Activated CD4-positive, alpha-beta T cell treated with anti-CD3 and anti-CD28 coated beads, Interleukin-2, amount 10 ng/mL, durations not matched to agents 7 days and 5 days (primary cell): ENCODE measurements around the gene DSCAM. TPM values are rescaled to one million over a fixed set of nuclear protein-coding genes. Genes with fewer than 3 reads are reported as not detected.
A peak's percentile ranks its signal among the peaks of the same experiment; 100 is the strongest.

ENCODE experiments used
- CTCF ChIA-PET: fragments of 350-600 bp; sonication (Branson Sonifier 250); formaldehyde crosslinking; loops from one replicate; lab custom pipeline; 2021; ENCODE audit warnings: antibody characterized with exemption; lab: Charles Lee
- POLR2A ChIA-PET: fragments of 350-600 bp; sonication (Branson Sonifier 250); formaldehyde crosslinking; loops from one replicate; lab custom pipeline; 2021; ENCODE audit warnings: antibody characterized with exemption; lab: Charles Lee
- DNase-seq: peaks from one replicate; pipeline ENCODE4 v3.0.0-alpha.2; 2020
- H3K27ac Mint-ChIP-seq: one replicate; pipeline ENCODE4 v1.8.0; 2021; ENCODE audit warnings: mild to moderate bottlenecking, moderate library complexity, mixed read lengths
- H3K27me3 Mint-ChIP-seq: one replicate; pipeline ENCODE4 v1.8.0; 2021; ENCODE audit warnings: mixed read lengths
- H3K36me3 Mint-ChIP-seq: one replicate; pipeline ENCODE4 v1.8.0; 2021; ENCODE audit warnings: low read depth, mixed read lengths
- H3K4me1 Mint-ChIP-seq: one replicate; pipeline ENCODE4 v1.8.0; 2021; ENCODE audit warnings: mixed read lengths
- H3K4me3 Mint-ChIP-seq: one replicate; pipeline ENCODE4 v1.8.0; 2021; ENCODE audit warnings: mild to moderate bottlenecking, moderate library complexity, mixed read lengths
- H3K9me3 Mint-ChIP-seq: one replicate; pipeline ENCODE4 v1.8.0; 2021; ENCODE audit warnings: mixed read lengths
- total RNA-seq, 2 experiments: library from RNA; stranded (reverse); gene quantifications; one replicate each; pipeline ENCODE4 v1.2.3, GENCODE V29; 2021

DSCAM gene
- total RNA-seq, 2 experiments from 2014 or later = not detected

DNA sequence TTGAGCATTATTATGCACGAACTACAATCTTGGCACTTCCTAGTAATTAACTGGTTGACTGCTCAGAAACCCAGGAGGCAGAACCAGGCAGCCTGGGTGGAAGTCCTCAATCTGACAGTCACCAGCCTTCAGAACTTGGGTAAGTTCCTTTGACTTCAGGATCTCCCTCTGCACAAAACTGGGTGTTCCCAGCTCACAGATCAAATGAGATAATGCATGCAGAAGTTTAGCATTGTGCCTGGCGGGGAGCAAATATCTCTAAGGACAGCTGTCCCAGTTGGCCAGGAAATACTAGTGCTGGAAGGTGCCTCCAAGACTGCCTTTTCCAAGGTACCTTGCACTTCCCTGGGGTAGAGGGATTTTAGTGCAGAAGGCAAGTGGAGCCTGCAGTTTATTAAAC, 684.9 kb downstream of the DSCAM start:
- H3K27me3 Mint-ChIP-seq = no peaks in the 10 kb centered on the region
- no peak overlapping the region for H3K4me3 Mint-ChIP-seq
- H3K9me3 Mint-ChIP-seq = no peaks in the 10 kb centered on the region
- H3K4me1 Mint-ChIP-seq = no peaks in the 10 kb centered on the region
- H3K27ac Mint-ChIP-seq = no peak overlapping the region
- ChIA-PET POLR2A (no interaction called here), CTCF (no interaction called here)
- no peak for DNase-seq
- no peaks in the 10 kb centered on the region for H3K36me3 Mint-ChIP-seq

DNA sequence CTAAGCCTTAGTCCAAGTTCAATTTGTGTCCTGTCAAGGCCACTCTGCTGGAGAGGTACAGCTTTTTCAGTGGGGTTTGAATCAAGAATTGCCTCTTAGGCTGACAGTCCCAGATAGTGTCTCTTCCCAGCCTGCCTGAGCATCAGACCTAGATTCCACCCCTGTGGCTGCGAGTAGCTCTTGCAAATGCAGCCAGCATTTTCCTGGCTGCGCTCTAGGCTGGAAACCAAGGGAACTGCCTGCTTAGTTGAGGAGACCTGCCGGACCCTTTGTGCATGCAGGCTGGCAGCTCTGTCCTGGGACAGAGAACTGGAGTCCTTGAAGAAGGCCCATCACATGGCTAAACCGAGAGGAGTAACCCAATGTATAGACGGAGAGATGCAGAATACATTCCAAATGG, 686.0 kb downstream of the DSCAM start:
- H3K4me3 Mint-ChIP-seq = no peak overlapping the region
- no peaks in the 10 kb centered on the region for H3K9me3 Mint-ChIP-seq
- ChIA-PET POLR2A (no interaction called here), CTCF (no interaction called here)
- no peaks in the 10 kb centered on the region for H3K4me1 Mint-ChIP-seq
- no peak for DNase-seq
- H3K27me3 Mint-ChIP-seq = no peaks in the 10 kb centered on the region
- H3K27ac Mint-ChIP-seq = no peak overlapping the region
- no peaks in the 10 kb centered on the region for H3K36me3 Mint-ChIP-seq

DNA sequence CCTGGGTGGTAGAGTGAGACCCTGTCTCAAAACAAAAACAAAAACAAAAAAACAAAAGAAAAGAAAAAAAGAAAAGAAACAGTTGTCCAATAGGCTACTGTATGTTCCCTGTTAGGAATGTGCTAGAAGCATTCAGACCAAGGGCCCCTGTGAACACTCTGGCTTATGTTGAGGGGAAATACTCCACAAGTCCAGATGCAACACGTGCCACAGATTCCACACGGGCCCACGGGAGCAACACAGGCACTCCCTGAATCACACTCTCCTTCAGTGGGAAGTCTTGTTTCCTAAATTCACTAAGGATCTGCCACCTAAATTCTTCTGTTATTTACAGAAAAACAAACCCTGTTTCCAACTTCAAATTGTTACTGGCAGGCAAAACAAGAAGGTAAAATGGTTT, 688.6 kb downstream of the DSCAM start:
- Mint-ChIP-seq H3K4me3 (no peak overlapping the region), H3K27ac (no peak overlapping the region), H3K27me3 (no peaks in the 10 kb centered on the region), H3K9me3 (no peaks in the 10 kb centered on the region), H3K36me3 (no peaks in the 10 kb centered on the region), H3K4me1 (no peaks in the 10 kb centered on the region)
- no peak for DNase-seq
- ChIA-PET CTCF (no interaction called here), POLR2A (no interaction called here)

DNA sequence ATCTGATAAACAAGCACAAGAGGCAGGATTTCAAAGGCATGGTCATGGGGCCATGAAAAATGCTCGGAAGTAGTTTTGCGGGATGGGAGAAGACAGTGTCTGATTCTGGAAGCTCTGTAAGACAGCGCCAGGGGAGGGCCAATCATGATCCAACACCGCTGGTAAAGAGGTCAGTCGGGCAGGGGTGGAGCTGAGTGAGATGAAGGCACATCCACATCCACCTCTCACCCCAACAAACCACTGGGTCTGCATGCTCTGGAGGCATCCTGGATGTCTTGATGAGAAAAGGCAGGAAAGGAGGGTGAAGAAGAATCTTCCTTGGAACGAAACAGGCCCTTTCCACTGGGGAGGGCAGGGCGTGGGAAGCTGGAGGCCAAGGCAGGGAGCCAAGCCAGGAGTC, 691.4 kb downstream of the DSCAM start:
- Mint-ChIP-seq H3K36me3 (no peaks in the 10 kb centered on the region), H3K4me1 (no peaks in the 10 kb centered on the region), H3K27me3 (no peaks in the 10 kb centered on the region), H3K4me3 (no peak overlapping the region), H3K9me3 (peaks cover 3% of the 10 kb centered on the region), H3K27ac (no peak overlapping the region)
- DNase-seq = no peak
- POLR2A ChIA-PET = no interaction called here
- CTCF ChIA-PET = no interaction called here

DNA sequence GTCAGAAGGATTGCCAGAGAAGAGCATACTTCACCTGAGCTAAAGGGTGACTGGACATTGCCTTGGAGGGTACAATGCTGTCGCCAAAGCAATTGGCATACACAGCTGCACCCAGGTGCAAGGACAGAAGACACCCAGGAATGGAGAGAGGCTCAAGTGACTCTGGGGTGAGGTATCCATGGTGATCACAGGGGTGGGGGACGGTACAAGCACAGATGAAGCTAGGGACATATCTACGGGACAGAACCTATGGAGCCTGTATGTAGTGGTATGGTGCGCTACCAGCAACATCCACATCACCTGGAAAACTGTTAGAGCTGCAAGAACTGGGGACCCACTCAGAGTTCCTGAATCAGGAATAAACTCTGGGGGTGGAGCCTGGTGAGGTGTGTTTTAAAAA, 693.6 kb downstream of the DSCAM start:
- Mint-ChIP-seq H3K27ac (no peak overlapping the region), H3K27me3 (no peaks in the 10 kb centered on the region), H3K9me3 (peaks cover 3% of the 10 kb centered on the region), H3K4me1 (no peaks in the 10 kb centered on the region), H3K36me3 (no peaks in the 10 kb centered on the region), H3K4me3 (no peak overlapping the region)
- DNase-seq = no peak
- ChIA-PET CTCF (no interaction called here), POLR2A (no interaction called here)

DNA sequence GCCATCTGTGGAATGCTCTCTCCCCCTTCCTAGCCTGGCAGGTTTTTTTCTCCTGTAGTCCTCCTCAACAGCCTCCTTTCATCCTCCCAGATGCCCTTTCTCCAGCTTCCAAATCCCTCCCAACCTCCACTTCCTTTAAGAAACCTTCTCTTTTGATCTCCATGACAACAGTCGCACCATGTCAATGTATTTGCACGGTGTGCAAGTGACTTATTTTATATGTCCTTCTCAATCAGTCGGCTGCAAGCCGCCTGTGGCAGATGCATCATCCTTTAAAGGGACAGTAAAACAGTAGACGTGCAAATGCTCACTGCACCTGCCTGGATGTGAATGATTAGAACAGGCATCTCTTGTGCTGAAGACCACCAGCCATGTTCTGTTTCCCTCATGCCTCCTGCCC, 694.5 kb downstream of the DSCAM start:
- Mint-ChIP-seq H3K9me3 (peaks cover 3% of the 10 kb centered on the region), H3K36me3 (no peaks in the 10 kb centered on the region), H3K4me1 (no peaks in the 10 kb centered on the region), H3K27ac (no peak overlapping the region), H3K27me3 (no peaks in the 10 kb centered on the region), H3K4me3 (no peak overlapping the region)
- ChIA-PET POLR2A (no interaction called here), CTCF (no interaction called here)
- no peak for DNase-seq

DNA sequence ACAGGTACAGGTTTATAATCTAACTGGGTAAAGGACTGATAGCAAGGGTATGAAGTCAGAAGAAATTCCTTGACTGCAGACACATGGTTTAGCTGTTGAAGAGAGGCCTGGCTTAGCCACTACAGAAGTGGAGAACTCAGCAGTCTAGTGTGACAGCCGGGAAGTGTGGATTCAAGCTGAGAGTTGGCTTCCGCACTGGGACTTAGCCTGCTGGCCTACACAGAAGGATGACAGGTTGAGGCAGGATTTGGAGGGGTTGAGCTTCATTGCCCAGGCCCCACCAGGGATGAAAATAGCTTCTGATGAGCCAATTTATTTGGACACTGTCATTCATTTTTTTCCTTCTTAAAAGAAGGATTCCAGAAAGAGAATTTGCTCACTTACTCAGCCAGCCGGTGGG, 695.3 kb downstream of the DSCAM start:
- H3K4me3 Mint-ChIP-seq = no peak overlapping the region
- no peak overlapping the region for H3K27ac Mint-ChIP-seq
- POLR2A ChIA-PET = no interaction called here
- no peaks in the 10 kb centered on the region for H3K27me3 Mint-ChIP-seq
- CTCF ChIA-PET = no interaction called here
- H3K4me1 Mint-ChIP-seq = no peaks in the 10 kb centered on the region
- no peak for DNase-seq
- H3K36me3 Mint-ChIP-seq = no peaks in the 10 kb centered on the region
- H3K9me3 Mint-ChIP-seq = peaks cover 3% of the 10 kb centered on the region

DNA sequence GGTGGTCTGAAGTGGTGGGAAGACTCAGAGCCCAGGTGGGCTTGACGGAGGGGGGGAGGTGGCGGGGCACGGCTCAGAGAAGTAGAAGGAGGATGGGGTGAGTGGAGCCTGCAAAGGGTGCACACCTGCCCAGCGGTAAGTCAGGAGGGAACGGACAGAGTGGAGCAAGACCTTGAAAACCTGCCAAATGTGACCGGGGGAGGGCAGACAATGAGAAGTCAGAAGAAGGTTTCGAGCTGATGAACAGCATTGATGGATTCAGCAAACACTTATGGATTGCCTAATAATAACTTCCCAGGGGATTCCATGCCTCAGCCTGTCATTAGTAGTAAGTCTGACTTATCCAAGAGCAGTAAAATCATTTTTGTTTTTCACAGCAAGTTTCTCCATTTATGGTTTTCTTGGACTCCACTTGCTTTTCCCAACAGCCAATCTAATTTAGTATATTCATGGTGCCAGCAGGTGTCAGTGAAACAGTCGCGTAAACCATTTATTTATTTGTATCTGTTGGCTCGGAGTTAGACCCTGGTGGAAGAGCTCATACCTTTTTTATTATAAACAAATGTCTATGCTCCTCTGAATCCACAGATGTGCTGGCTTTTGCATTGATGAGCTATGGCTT, 700.6 kb downstream of the DSCAM start:
- POLR2A ChIA-PET = no interaction called here
- H3K36me3 Mint-ChIP-seq = no peaks in the 10 kb centered on the region
- H3K4me1 Mint-ChIP-seq = no peaks in the 10 kb centered on the region
- H3K4me3 Mint-ChIP-seq = no peak overlapping the region
- H3K9me3 Mint-ChIP-seq = no peaks in the 10 kb centered on the region
- CTCF ChIA-PET = no interaction called here
- no peaks in the 10 kb centered on the region for H3K27me3 Mint-ChIP-seq
- H3K27ac Mint-ChIP-seq = no peak overlapping the region
- DNase-seq = no peak

DNA sequence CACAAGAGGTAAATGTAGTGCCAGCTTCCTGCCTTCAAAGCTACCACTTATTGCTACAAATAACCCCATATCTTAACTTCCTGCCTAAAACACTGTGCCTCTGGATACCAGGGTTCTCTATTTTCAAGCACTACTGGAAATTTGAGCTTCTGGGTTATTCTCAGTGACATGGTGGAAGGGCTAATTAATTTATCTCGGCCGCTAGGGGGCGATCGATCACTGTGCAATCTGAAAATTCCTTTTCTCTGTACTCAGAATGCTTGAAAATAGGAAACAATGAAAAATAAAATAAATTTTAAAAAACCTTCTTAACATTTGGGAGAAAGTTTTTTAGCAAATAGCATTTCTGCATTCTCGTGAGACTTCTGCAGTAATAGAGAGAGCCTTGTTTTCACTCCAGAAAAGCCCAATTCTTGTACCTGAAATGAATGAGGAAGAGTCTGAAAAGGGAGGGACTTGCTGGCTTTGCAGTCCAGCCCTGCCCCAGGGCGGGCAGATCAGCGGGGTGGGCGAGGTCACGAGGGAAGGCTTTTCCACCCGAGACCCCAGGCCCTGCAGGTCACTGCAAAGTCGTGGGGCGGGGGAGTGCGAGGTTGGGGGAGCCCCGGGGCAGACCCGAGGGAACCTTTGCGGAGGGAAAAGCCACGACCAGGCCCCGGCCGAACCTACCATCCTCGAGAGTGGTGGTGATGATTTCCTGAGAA, 703.0 kb downstream of the DSCAM start:
- ChIA-PET POLR2A (no interaction called here), CTCF (no interaction called here)
- Mint-ChIP-seq H3K36me3 (no peaks in the 10 kb centered on the region), H3K4me3 (no peak overlapping the region), H3K9me3 (no peaks in the 10 kb centered on the region), H3K27ac (no peak overlapping the region), H3K4me1 (no peaks in the 10 kb centered on the region), H3K27me3 (no peaks in the 10 kb centered on the region)
- peak; percentile 52 for DNase-seq

DNA sequence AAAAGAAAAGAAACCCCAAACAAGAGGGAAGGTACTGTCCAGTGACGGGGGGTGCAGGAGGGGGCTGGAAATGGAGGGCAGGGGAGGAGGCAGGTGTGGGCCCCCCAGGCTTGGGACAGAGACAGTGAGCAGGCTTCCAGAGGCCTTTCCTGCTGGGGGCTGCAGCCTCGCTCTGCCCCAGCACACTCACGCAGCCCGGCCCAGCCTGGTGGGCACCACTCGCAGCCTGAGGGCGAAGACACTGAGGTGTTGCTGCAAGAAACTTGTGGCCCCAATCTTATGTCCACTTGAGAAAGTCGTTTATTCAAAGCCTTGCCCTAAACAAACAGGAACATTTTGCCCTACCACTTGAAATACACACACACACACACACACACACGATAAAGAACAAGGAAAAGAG, 705.3 kb downstream of the DSCAM start:
- POLR2A ChIA-PET = no interaction called here
- Mint-ChIP-seq H3K9me3 (no peaks in the 10 kb centered on the region), H3K27ac (no peak overlapping the region)

DNA sequence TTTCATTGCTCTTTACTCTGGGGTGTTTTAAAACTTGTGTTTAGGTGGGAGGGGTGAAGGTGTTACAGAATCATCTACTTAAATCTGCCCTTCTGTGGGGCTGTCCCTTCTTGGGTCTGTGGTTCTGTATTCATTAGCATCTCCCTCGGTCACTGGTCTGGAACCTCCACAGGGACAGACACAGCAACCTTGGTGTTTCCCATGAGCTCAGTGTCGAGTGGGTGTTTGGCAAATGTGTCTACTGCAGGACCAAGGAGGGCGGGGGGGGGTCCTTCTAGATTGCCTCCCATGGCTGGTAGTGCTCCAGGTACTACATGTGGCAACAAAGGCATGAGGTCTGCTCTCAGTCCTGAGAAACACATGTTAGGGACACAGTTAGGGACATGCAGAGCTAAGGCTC, 706.3 kb downstream of the DSCAM start:
- POLR2A ChIA-PET = no interaction called here

More for the DNA sequence above, 705.3 kb downstream of the DSCAM start:
- Mint-ChIP-seq H3K4me3 (no peak overlapping the region), H3K36me3 (no peaks in the 10 kb centered on the region), H3K4me1 (no peaks in the 10 kb centered on the region), H3K27me3 (no peaks in the 10 kb centered on the region)
- no peak for DNase-seq
- CTCF ChIA-PET = no interaction called here

DNA sequence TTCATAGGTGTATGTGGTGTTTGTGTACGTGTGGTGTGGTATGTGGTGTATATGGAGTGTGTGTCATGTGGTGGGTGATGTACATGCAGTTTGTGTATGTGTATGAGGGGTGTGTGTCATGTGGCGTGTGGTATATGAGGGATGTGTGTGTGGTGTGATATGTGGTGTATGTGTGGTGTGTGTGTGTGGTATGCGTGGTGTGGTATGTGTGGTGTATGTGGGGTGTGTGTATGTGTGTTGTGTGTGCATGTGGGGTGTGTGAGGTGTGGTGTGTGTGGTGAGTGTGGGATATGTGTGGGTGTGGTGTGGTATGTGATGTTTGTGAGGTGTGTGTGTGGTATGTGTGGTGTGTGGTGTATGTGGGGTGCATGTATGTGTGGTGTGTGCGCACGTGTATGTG, 707.3 kb downstream of the DSCAM start:
- DNase-seq = no peak
- ChIA-PET POLR2A (no interaction called here), CTCF (no interaction called here)
- no peak overlapping the region for H3K27ac Mint-ChIP-seq
- H3K9me3 Mint-ChIP-seq = no peaks in the 10 kb centered on the region
- H3K36me3 Mint-ChIP-seq = no peaks in the 10 kb centered on the region
- no peaks in the 10 kb centered on the region for H3K4me1 Mint-ChIP-seq
- no peak overlapping the region for H3K4me3 Mint-ChIP-seq
- H3K27me3 Mint-ChIP-seq = no peaks in the 10 kb centered on the region

More for the DNA sequence above, 706.3 kb downstream of the DSCAM start:
- no peaks in the 10 kb centered on the region for H3K36me3 Mint-ChIP-seq
- DNase-seq = no peak
- H3K9me3 Mint-ChIP-seq = no peaks in the 10 kb centered on the region
- no peaks in the 10 kb centered on the region for H3K4me1 Mint-ChIP-seq
- CTCF ChIA-PET = no interaction called here
- no peak overlapping the region for H3K4me3 Mint-ChIP-seq
- H3K27me3 Mint-ChIP-seq = no peaks in the 10 kb centered on the region
- H3K27ac Mint-ChIP-seq = no peak overlapping the region

DNA sequence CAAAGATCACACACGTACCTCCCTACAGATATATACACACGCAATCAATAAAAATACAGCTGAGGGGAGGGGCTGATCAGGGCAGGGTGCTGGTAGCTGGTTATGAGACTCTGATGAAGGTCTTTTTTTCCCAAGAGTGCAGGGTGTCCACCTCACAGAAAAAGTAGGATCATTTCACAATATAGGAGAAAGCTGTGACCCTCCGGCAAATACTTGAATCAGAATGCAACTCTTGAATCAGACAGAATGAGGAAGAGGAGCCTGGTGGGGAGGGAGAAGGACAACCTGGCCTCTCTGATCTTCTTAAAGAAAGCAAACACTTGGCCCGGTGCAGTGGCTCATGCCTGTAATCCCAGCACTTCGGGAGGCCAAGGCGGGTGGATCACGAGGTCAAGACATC, 710.4 kb downstream of the DSCAM start:
- no peaks in the 10 kb centered on the region for H3K4me1 Mint-ChIP-seq
- no peaks in the 10 kb centered on the region for H3K27me3 Mint-ChIP-seq
- peaks cover 3% of the 10 kb centered on the region for H3K9me3 Mint-ChIP-seq
- ChIA-PET CTCF (no interaction called here), POLR2A (no interaction called here)
- no peaks in the 10 kb centered on the region for H3K36me3 Mint-ChIP-seq
- no peak overlapping the region for H3K4me3 Mint-ChIP-seq
- no peak overlapping the region for H3K27ac Mint-ChIP-seq
- DNase-seq = no peak
